ENCODE measurements around the gene HECTD4. TPM values are rescaled to one million over a fixed set of nuclear protein-coding genes. Genes with fewer than 3 reads are reported as not detected.
A peak's percentile ranks its signal among the peaks of the same experiment; 100 is the strongest.

HECTD4 gene
- total RNA-seq, 1 donor from 2014 or later = 40.7 TPM

DNA sequence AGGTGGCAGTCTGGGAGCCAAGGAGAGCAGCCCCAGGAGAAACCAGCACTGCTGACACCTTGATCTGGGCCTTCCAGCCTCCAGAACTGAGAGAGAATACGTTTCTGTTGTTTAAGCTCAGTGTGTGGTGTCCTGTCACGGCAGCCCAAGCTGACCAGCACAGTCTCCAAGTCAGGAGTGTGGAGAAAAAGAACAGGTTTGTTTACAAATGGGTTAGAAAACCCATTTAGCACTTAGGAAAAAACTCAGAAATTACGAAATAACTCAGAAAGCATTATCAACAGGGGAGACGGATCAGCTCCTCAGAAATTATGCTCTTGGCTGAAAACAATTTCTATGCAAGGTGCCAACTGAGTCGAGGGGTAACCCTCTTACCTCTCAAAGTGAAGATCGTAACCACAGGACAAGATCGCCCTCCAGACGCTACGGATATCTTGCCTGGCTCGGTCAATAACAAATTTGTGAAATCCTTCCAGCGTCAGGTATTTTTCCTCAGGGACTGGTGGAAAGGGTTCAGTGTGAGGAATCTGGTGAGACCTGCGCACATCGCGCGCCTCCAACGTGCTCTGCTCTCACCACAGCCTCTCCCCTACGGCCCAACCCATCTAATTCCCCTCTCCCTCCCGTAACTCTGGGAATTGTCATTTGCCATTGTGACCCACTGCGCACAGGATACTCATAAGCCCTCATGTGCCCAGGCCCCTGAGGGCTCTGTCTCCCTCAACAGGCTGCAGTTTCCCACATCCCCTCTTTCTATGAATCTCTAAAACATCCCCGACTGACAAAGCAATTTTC is 206.7 kb downstream of the HECTD4 start:
- Mint-ChIP-seq H3K27me3 (ENCODE audit: low read depth) (no peaks in the 10 kb centered on the region), H3K27ac (ENCODE audit: unreplicated experiment) (no peak overlapping the region), H3K9me3 (ENCODE audit: low read depth) (no peaks in the 10 kb centered on the region), H3K4me3 (ENCODE audit: unreplicated experiment) (no peak overlapping the region), H3K36me3 (ENCODE audit: low read depth) (peaks cover 28% of the 10 kb centered on the region), H3K4me1 (ENCODE audit: low read depth) (peaks cover under 1% of the 10 kb centered on the region)
- TF ChIP-seq, protein P1, sequence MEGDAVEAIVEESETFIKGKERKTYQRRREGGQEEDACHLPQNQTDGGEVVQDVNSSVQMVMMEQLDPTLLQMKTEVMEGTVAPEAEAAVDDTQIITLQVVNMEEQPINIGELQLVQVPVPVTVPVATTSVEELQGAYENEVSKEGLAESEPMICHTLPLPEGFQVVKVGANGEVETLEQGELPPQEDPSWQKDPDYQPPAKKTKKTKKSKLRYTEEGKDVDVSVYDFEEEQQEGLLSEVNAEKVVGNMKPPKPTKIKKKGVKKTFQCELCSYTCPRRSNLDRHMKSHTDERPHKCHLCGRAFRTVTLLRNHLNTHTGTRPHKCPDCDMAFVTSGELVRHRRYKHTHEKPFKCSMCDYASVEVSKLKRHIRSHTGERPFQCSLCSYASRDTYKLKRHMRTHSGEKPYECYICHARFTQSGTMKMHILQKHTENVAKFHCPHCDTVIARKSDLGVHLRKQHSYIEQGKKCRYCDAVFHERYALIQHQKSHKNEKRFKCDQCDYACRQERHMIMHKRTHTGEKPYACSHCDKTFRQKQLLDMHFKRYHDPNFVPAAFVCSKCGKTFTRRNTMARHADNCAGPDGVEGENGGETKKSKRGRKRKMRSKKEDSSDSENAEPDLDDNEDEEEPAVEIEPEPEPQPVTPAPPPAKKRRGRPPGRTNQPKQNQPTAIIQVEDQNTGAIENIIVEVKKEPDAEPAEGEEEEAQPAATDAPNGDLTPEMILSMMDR (IDR thresholded peaks at IDR 0.05) = no peak
- peak; percentile 44 for DNase-seq (ENCODE audit: low spot score)

DNA sequence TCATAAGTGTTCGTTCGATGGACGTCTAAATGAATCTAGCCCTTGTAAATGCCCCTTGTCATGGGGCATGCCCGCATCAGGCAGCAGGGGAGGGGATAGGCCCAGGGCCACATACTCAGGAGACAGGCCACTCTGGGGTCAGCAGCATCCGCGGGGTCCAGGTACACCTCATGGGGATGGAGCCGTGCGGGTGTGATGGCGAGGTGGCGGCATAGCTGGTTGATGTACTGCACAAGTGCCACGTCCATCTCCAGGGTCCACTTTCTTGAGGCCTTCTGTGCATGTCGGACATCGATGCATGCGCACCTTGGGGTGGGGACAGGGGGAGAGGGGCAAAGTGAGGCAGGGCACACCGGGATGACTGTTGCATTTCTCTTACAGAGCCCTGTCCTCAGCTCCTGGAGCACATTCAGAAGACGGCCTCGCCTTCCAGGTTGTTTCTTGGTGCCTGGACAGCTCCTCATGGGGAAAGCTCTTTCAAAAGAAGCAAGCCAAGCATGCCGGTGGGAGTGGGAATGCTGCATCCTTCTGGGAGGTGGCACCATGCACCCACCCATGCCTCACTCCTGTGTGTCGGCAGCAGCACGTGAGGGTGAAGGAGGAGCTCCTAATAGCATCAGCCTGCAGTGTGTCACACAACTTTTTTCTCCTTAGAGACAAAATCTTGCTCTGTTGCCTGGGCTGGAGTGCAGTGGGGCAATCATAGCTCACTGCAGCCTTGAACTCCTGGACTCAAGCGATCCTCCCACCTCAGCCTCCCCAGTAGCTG is 209.5 kb downstream of the HECTD4 start:
- Mint-ChIP-seq H3K4me3 (ENCODE audit: unreplicated experiment) (no peak overlapping the region), H3K27me3 (ENCODE audit: low read depth) (no peaks in the 10 kb centered on the region), H3K27ac (ENCODE audit: unreplicated experiment) (no peak overlapping the region), H3K4me1 (ENCODE audit: low read depth) (peaks cover 5% of the 10 kb centered on the region), H3K36me3 (ENCODE audit: low read depth) (peaks cover 26% of the 10 kb centered on the region), H3K9me3 (ENCODE audit: low read depth) (no peaks in the 10 kb centered on the region)
- TF ChIP-seq, protein P1 (IDR thresholded peaks at IDR 0.05) = no peak
- DNase-seq (ENCODE audit: low spot score) = peak; percentile 84

DNA sequence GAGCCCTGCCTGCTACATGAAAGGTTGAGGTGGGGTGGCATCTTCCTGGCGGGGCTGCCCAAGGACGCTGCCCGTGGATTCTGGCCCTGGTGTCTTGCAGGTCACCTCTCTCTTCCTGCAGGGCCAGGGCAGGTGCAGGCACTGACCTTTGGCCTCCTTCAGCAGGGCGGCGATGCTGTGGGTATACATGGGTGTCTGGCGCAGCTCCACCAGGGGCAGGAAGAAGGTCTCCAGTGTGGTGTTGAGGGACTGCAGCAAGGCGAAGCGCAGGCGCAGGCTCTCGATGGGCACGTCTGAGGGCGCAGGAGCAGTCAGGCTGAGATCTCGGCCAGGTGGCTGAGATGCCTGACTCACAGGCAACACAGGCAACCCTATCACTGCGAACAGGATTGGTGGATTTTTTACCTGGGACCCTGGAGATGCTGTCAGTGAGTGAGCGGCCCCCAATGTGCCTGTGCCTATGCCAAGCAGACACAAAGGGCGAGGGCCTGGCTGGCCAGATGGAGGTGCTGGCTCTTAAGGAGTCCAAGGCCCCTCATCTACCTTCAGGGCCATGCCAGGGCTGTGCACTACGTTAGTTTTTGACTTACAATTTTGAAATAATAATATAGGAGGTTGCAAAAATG is 211.1 kb downstream of the HECTD4 start:
- H3K4me3 Mint-ChIP-seq (ENCODE audit: unreplicated experiment) = no peak overlapping the region
- peaks cover 26% of the 10 kb centered on the region for H3K36me3 Mint-ChIP-seq (ENCODE audit: low read depth)
- TF ChIP-seq, protein P1 (IDR thresholded peaks at IDR 0.05) = no peak
- peaks cover 5% of the 10 kb centered on the region for H3K4me1 Mint-ChIP-seq (ENCODE audit: low read depth)
- DNase-seq (ENCODE audit: low spot score) = peak; percentile 78
- no peaks in the 10 kb centered on the region for H3K27me3 Mint-ChIP-seq (ENCODE audit: low read depth)
- no peaks in the 10 kb centered on the region for H3K9me3 Mint-ChIP-seq (ENCODE audit: low read depth)
- no peak overlapping the region for H3K27ac Mint-ChIP-seq (ENCODE audit: unreplicated experiment)

DNA sequence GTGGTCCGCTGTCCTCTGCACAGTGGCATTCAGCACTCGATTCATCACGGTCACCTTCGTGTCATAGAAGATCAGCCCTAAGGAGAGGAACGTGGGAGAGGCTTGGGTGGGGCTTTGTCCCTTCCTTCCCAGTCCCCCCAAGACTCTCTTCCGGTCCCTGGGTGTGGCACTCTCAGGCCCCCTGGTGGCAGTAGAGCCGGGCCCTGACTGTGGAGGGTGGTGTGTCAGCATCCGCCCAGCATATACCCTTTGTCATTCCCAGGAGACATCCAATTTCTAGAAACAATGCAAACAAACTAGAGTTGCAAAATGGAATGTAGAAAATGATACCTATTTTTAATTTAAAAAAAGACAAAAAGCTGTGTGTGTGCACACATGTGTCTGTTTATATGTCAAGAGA is 211.9 kb downstream of the HECTD4 start:
- TF ChIP-seq, protein P1 (IDR thresholded peaks at IDR 0.05) = peak; percentile 69
- no peaks in the 10 kb centered on the region for H3K9me3 Mint-ChIP-seq (ENCODE audit: low read depth)
- H3K36me3 Mint-ChIP-seq (ENCODE audit: low read depth) = peaks cover 19% of the 10 kb centered on the region
- no peaks in the 10 kb centered on the region for H3K27me3 Mint-ChIP-seq (ENCODE audit: low read depth)
- no peak overlapping the region for H3K4me3 Mint-ChIP-seq (ENCODE audit: unreplicated experiment)
- no peak overlapping the region for H3K27ac Mint-ChIP-seq (ENCODE audit: unreplicated experiment)
- DNase-seq (ENCODE audit: low spot score) = peak; percentile 29
- H3K4me1 Mint-ChIP-seq (ENCODE audit: low read depth) = peaks cover 5% of the 10 kb centered on the region

DNA sequence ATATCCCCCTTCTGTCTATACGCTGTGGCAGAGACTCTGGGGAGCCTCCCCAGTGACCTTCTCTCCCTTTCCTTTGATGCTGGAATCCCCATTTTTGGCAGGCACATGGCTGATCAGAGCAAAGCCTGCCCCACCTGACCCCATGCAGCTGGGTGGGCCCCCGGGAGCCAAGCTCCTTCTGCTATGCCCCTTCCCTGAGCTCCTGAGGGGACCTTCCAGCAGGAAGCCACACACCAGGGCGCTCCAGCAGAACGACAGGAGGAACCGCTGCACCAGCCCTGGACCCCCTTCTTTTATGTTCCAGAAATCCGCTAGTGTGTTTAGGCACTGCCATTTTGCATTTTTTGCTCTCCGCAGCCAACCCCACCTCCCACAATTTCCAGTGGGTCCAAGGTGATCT is 212.3 kb downstream of the HECTD4 start:
- H3K4me3 Mint-ChIP-seq (ENCODE audit: unreplicated experiment) = no peak overlapping the region
- H3K36me3 Mint-ChIP-seq (ENCODE audit: low read depth) = peaks cover 15% of the 10 kb centered on the region
- peaks cover 5% of the 10 kb centered on the region for H3K4me1 Mint-ChIP-seq (ENCODE audit: low read depth)
- no peak overlapping the region for H3K27ac Mint-ChIP-seq (ENCODE audit: unreplicated experiment)
- no peak for DNase-seq (ENCODE audit: low spot score)
- no peaks in the 10 kb centered on the region for H3K27me3 Mint-ChIP-seq (ENCODE audit: low read depth)
- TF ChIP-seq, protein P1 (IDR thresholded peaks at IDR 0.05) = no peak
- H3K9me3 Mint-ChIP-seq (ENCODE audit: low read depth) = no peaks in the 10 kb centered on the region
